Mammary epithelial cell (primary cell): ENCODE measurements around the gene SMIM15.

Source experiments
- CTCF ChIP-seq, 2 donors: IDR thresholded peaks in 1 of 2; conservative IDR thresholded peaks in 1 of 2; 2 replicates each; pipeline ENCODE4 v1.5.1; 2011 to 2012; ENCODE audit warnings: inconsistent platforms in 2 of 2, low read length in 2 of 2, mild to moderate bottlenecking in 2 of 2, control low read depth in 1 of 2, low read depth in 1 of 2; ENCODE audit not compliant: insufficient read depth in 1 of 2; ENCODE audit errors: extremely low read depth in 1 of 2
- EZH2 ChIP-seq: IDR thresholded peaks from 2 replicates; pipeline ENCODE4 v1.6.1; 2012; ENCODE audit warnings: low read length, inconsistent platforms, borderline replicate concordance

GRCh38 chr5:61139094-61139873 is 23.0 kb downstream of the SMIM15 start:
- TF ChIP-seq CTCF (conservative IDR thresholded peaks at IDR 0.05 in 1 of 2, IDR thresholded peaks at IDR 0.05 in 1 of 2; ENCODE audit: extremely low read depth in 1 of 2, insufficient read depth in 1 of 2, low read depth in 1 of 2, low read length in 2 of 2) (peak; percentile 42 to 53), EZH2 (no peak)
